ENCODE results near the gene SP110.
A peak's percentile ranks its signal among the peaks of the same experiment; 100 is the strongest.
"Not testable (repeated sequence)": the region's sequence is repeated elsewhere in the genome, so short reads cannot be mapped to it uniquely, and the experiment has no call there.

SP110 gene

GRCh38 chr2:230224458-230224857 lies 4.7 kb upstream of the SP110 start:
- no peak for DNase-seq

- DNase-seq, result not testable (repeated sequence)
Observed at GRCh38 chr2:230222829-230223228, 3.0 kb upstream of the SP110 start.

GRCh38 chr2:230221493-230221892 lies 1.7 kb upstream of the SP110 start:
- DNase-seq, result no peak

GRCh38 chr2:230220347-230220969 lies 674 bp upstream of the SP110 start:
- DNase-seq, result peak in 2 of 56 donors; percentile 3 to 5

GRCh38 chr2:230218421-230218820 lies 1.4 kb downstream of the SP110 start:
- no peak for DNase-seq

- no peak for DNase-seq
Observed at GRCh38 chr2:230217424-230217823, 2.4 kb downstream of the SP110 start.

- DNase-seq, result no peak
Observed at GRCh38 chr2:230216489-230216888, 3.3 kb downstream of the SP110 start.

GRCh38 chr2:230209422-230210051 lies 10.2 kb downstream of the SP110 start:
- no peak for DNase-seq

- DNase-seq, result no peak
Observed at GRCh38 chr2:230208576-230208975, 11.2 kb downstream of the SP110 start.

- DNase-seq, result no peak
Observed at GRCh38 chr2:230205721-230206120, 14.1 kb downstream of the SP110 start.

- no peak for DNase-seq
Observed at GRCh38 chr2:230205034-230205433, 14.8 kb downstream of the SP110 start.

GRCh38 chr2:230203110-230203676 lies 16.6 kb downstream of the SP110 start:
- DNase-seq, result no peak

GRCh38 chr2:230202430-230203109 lies 17.2 kb downstream of the SP110 start:
- no peak for DNase-seq

- DNase-seq, result no peak
Observed at GRCh38 chr2:230184727-230185578, 34.8 kb downstream of the SP110 start.

GRCh38 chr2:230181195-230181594 lies 38.6 kb downstream of the SP110 start:
- no peak for DNase-seq

GRCh38 chr2:230179907-230180306 lies 39.9 kb downstream of the SP110 start:
- DNase-seq, result no peak

- DNase-seq, result no peak
Observed at GRCh38 chr2:230178546-230179485, 41.0 kb downstream of the SP110 start.

GRCh38 chr2:230176996-230177395 lies 42.8 kb downstream of the SP110 start:
- no peak for DNase-seq

- no peak for DNase-seq
Observed at GRCh38 chr2:230174466-230174865, 45.3 kb downstream of the SP110 start.

GRCh38 chr2:230172852-230173251 lies 46.9 kb downstream of the SP110 start:
- no peak for DNase-seq

Data from nucleus accumbens (tissue), 56 donors.